UCSD-AML1 (cell line): Measurements from ENCODE around the gene OSBPL9.
A peak's percentile ranks its signal among the peaks of the same experiment; 100 is the strongest.
"Not testable (repeated sequence)": the region's sequence is repeated elsewhere in the genome, so short reads cannot be mapped to it uniquely, and the experiment has no call there.

Experiments
- DNase-seq: peaks from one replicate; lab custom pipeline; 2025; ENCODE audit not compliant: unreplicated experiment; lab: John Stamatoyannopoulos, UW

The OSBPL9 gene

DNA sequence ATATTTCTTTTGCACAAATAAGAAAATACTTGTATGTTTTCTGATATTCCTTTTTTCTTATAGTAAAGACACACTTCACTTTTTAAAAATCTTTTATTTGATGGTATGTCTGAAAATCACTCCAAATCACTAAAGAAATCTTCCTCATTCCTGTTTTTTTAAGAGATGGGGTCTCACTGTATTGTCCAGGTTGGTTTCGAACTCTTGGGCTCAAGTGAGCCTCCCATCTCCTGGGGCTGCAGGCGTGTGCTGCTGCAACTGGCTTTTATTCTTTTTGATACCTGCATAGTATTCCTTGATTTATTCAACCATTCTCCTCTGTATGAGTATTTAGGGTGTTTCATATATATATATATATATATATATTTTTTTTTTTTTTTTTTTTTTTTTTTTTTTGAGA, 88.1 kb downstream of the OSBPL9 start:
- DNase-seq: no peak

DNA sequence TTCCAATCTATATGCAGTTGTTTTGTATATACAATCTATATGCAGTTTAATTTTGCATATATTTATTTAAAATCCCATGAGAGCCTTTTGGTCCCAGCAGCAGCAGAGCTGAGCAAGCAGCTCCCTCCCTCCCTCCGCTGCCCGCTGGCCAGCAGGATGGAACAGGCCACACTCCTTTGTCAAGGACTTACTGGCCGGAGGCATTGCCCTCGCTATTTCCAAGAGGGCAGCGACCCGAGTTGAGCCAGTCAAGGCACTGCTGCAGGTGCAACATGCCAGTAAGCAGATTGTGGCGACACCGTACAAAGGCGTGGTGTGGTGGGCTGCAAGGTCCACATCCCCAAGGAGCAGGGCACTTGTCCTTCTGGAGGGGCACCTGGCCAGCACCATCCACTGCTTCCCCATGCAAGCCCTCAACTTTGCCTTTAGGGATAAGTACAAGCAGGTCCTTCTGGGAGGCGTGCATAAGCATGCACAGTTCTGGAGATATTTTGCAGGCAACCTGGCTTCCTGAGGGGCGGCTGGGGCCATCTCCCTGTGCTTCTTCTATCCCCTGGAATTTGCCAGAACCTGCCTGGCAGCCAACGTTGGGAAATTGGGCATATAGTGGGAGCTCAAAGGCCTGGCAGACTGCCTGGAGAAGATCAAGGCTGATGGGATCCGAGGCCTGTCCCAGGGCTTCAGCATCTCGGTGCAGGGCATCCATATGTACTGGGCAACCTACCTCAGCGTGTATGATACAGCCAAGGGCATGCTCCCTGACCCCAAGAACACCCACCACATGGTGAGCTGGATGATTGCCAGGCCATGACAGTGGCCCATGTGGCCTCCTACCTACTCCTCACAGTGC, 92.2 kb downstream of the OSBPL9 start:
- no peak for DNase-seq

GRCh38 chr1:51709951-51710350, 93.1 kb downstream of the OSBPL9 start:
- DNase-seq: no peak

GRCh38 chr1:51712590-51712989, 95.7 kb downstream of the OSBPL9 start:
- no peak for DNase-seq

DNA sequence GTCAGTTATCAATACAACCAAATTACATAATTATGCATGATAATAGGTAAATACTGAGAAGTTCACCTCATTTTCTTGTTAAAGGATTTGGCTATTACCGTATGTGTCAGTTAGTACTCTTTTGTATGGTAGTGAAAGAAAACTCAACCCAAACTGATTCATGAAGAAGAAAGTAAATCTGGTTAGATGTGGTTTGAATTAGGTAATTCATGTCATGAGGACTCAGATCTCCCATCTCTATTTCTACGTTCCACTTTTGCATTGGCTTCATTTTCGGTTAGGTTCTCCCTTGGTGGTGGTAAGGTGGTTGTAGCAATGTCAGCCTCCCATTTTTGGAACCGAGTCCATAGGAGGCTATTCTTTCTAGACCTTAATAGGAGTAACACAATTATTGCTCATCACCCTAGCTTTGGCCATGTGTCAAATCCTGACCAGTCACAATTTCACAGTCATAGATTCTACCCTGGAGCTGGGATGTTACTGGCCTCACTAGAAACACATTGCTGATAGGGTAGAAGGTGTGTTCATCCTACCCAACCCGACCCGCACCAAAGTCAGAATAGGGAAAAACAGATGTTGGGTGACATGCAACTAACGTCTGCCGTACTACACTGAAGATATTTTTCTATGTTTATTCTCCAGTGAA, 97.6 kb downstream of the OSBPL9 start:
- no peak for DNase-seq

GRCh38 chr1:51715369-51715768, 98.5 kb downstream of the OSBPL9 start:
- no peak for DNase-seq

DNA sequence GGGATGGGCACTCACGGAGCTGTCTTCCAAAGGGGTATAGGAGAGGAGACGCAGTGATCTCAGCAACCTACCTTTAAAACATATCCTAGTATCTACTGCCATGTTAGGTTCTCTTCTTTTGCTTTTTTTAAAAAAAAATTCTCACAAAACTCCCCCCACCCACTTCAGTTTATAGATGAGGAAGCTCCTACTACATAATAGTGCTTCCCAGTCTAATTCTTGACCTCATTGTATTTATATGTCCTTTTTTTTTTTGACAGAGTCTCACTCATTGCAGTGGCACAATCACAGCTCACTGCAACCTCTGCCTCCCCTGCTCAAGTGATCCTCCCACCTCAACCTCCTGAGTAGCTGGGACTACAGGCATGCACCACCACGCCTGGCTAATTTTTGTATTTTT, 99.9 kb downstream of the OSBPL9 start:
- no peak for DNase-seq

GRCh38 chr1:51717842-51718241, 101.0 kb downstream of the OSBPL9 start:
- DNase-seq: no peak

GRCh38 chr1:51719146-51719545, 102.3 kb downstream of the OSBPL9 start:
- no peak for DNase-seq

GRCh38 chr1:51724797-51725196, 107.9 kb downstream of the OSBPL9 start:
- no peak for DNase-seq

DNA sequence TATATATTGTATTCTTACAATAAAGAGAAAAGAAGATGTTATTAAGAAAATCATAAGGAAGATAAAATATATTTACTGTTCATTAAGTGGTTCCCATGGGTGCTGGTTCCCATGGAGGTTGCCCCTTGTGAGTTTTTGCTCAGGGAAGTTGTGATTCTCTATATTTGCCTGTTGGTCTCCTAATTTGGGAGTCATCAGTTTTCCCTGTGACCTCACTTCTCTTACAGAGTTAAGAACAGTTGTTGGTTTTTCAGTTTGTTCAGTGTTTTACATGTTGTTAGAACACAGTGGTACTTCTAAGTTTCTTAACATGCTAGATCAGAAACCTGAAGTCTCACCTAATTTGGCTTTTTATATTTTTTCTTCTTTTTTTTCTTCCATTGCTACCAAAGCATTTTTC, 109.2 kb downstream of the OSBPL9 start:
- DNase-seq: no peak

DNA sequence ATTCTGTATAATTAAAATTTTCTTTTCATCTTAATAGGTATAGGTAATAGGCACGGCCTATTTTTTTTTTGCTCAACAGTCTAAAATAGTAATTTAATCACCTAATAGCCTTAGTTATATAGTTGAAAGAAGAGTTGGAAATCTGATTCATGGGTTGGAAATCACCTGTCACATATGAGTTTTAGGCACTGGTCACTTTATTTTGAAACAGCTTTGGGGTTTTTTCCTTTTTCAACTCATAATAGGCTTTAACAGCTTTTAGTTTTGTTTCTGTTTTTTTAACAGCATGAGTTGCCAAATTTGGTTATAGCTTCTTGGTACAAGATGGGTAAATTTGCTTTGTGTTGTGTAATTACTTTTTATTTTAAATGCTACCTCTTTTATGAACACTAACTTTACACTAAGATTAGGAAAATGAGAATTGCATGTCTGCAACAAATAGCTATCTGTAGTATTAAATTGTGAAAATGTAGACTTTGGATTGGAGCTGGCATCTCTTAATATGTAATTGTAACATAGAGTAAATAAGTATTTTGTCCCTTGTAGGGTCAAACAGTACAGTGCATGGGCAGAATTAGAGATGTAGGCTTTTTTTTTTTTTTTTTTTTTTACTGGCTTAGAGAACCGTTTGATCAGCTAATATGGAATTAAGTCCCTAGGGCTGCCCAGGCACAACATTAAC, 109.8 kb downstream of the OSBPL9 start:
- DNase-seq: no peak

- DNase-seq: no peak
Measured at GRCh38 chr1:51727366-51727765, 110.5 kb downstream of the OSBPL9 start.

DNA sequence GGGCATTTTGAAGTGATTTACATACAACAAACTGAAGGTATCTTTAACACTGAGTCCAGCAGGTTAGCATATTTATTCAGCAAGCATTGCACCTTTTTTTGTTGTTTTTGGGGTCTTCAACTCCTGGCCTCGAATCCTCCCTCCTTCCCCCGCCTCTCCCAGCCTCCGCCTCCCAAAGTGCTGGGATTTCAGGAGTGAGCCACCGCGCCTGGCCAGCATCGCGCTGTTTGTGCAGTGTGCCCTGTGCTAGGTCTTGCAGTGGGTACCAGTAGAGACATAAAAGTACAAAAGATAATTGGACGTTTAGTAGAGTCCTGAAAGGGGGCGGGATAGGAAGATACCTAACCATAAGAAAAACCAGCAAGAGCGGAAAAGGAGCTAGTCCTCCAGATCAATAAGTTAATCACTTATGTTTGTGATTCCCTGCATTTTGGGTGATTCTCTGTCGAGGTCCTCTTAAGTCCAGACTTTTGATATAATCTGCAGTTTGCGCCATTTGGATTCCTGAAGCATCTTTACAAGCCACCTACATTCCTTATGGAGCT, 111.8 kb downstream of the OSBPL9 start:
- no peak for DNase-seq

DNA sequence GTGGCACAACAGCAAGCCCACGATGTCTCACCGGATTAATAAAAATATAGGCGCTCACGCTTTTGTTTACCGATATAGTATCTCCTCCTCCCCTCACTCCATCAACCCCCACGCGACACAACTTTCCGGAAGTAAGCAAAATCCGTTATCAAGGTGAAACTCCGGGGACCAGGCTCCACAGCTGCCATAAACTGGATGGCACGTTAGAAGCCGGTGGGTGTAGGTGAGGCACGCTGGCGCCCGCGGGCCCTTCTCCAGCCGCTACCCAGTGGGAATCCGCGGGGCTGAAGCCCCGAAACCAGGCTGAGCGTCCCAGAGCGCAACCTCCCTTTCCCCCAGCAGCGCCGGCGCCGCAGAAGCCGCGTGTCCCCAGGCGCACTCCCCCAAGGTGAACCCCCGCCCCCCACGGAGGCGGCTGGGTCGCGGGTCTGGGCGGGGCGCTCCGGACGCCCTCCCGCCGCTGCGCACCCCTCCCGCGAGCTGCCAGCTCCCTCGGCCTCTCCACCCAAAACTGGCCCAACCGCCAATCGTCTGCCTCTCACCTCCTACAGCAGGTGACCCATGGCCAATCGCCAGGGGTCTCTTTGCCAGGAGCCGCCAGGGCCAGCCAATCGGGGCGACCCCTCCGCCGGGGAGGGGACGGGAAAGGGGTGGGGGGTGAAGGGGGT, 112.4 kb downstream of the OSBPL9 start:
- DNase-seq: peak; percentile 94

GRCh38 chr1:51729824-51730301, 113.0 kb downstream of the OSBPL9 start:
- no peak for DNase-seq

GRCh38 chr1:51731998-51732397, 115.1 kb downstream of the OSBPL9 start:
- DNase-seq: no peak

GRCh38 chr1:51732701-51733425, 116.0 kb downstream of the OSBPL9 start:
- DNase-seq: no peak

DNA sequence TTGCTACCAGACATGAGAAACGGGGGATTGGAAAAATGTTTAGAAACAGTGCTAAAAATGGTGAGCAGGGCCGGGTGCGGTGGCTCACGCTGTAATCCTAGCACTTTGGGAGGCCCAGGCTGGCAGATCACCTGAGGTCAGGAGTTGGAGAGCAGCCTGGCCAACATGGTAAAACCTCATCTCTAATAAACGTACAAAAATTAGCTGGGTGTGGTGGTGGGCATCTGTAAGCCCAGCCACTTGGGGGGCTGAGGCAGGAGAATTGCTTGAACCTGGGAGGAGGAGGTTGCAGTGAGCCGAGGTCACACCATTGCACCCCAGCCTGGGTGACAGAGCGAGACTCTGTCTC, 116.5 kb downstream of the OSBPL9 start:
- not testable (repeated sequence) for DNase-seq

DNA sequence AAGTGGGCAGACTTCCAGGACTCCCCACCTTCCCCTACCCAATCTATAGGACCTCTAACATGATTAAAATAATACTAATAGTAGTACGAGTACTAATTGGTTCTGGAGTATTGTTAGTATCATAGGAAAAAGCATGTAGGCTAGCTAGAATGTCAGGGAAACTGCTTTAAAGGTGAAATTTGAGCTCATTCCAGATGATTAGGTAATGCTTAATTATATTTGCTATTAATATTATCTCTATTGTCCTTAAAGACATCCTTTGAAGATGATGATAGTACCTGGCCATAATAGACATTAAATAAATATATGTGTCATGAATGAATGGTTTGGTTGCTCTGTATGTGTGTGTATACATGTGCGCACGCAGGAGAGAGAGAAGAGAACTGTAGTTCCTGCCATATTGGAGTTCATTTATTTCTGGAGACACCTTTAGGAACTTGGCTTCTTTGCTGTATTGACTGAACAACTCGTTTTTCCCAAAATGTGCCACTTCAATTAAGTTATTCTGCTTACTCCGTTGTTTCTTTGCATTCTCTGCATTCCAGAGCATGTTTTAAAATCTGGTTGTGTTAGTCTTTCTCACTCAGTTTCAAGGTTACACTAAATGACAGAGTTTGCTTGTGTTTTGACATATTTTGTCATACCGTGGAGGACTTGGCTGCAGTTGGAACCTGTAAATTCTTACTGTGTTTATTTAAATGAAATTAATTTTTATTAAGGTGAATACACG, 117.1 kb downstream of the OSBPL9 start:
- no peak for DNase-seq
